HepG2 (cell line): ENCODE results near the gene CAPZB. TPM values are rescaled to one million over a fixed set of nuclear protein-coding genes. Genes with fewer than 3 reads are reported as not detected.

Experiments used
- ARNT ChIP-seq: fragments of 450-650 bp; IDR thresholded peaks from 2 replicates; pipeline ENCODE4 v1.6.1; 2017
- CBX5 ChIP-seq: sonication (generic); formaldehyde crosslinking; IDR thresholded peaks from 2 replicates; pipeline ENCODE4 v1.4.0; 2020; ENCODE audit warnings: missing genetic modification reagents, borderline replicate concordance
- DMAP1 ChIP-seq: IDR thresholded peaks from 2 replicates; pipeline ENCODE4 v1.6.1; 2016
- DNMT3B ChIP-seq: conservative IDR thresholded peaks from 2 replicates; pipeline ENCODE4 v1.6.1; 2016; ENCODE audit warnings: missing biosample characterization, control low read depth
- FOXA3 ChIP-seq: IDR thresholded peaks from 2 replicates; pipeline ENCODE4 v1.6.1; 2016; ENCODE audit warnings: missing genetic modification reagents, missing compliant biosample characterization
- MEF2D ChIP-seq: sonication (generic); formaldehyde crosslinking; IDR thresholded peaks from 2 replicates; pipeline ENCODE4 v1.5.1; 2020; ENCODE audit warnings: mild to moderate bottlenecking, missing genetic modification reagents
- NCOA2 ChIP-seq: sonication (generic); formaldehyde crosslinking; IDR thresholded peaks from 2 replicates; pipeline ENCODE4 v1.8.0; 2022; ENCODE audit warnings: inconsistent platforms
- NFKBIZ ChIP-seq: IDR thresholded peaks from 2 replicates; pipeline ENCODE4 v1.6.1; 2018; ENCODE audit warnings: missing genetic modification reagents, missing compliant biosample characterization
- RERE ChIP-seq: IDR thresholded peaks from 2 replicates; pipeline ENCODE4 v1.6.1; 2016; ENCODE audit warnings: low read depth, missing genetic modification reagents, missing compliant biosample characterization
- SKI ChIP-seq: fragments of 450-650 bp; IDR thresholded peaks from one replicate; pipeline ENCODE4 v1.6.1; 2018; ENCODE audit warnings: mild to moderate bottlenecking; ENCODE audit not compliant: partially characterized antibody
- TAF15 ChIP-seq: fragments of 200-400 bp; formaldehyde crosslinking; IDR thresholded peaks from one replicate; pipeline ENCODE4 v1.6.1; 2018; ENCODE audit warnings: mild to moderate bottlenecking, low read depth, low read length; ENCODE audit not compliant: poor library complexity, severe bottlenecking
- TBL1XR1 ChIP-seq: fragments of 150-350 bp; IDR thresholded peaks from 2 replicates; pipeline ENCODE4 v1.6.1; 2014; ENCODE audit warnings: borderline replicate concordance, low read length; ENCODE audit not compliant: partially characterized antibody
- ZBTB38 ChIP-seq: sonication (generic); formaldehyde crosslinking; IDR thresholded peaks from 2 replicates; pipeline ENCODE4 v1.5.1; 2020; ENCODE audit warnings: mild to moderate bottlenecking, missing genetic modification reagents
- ZFP91 ChIP-seq: sonication (generic); formaldehyde crosslinking; IDR thresholded peaks from 2 replicates; pipeline ENCODE4 v1.9.0; 2022; ENCODE audit warnings: missing genetic modification reagents, mild to moderate bottlenecking, borderline replicate concordance
- ZNF607 ChIP-seq: sonication (generic); formaldehyde crosslinking; IDR thresholded peaks from 2 replicates; pipeline ENCODE4 v1.5.1; 2020; ENCODE audit warnings: missing genetic modification reagents, mild to moderate bottlenecking, borderline replicate concordance
- ZNF614 ChIP-seq: IDR thresholded peaks from 2 replicates; pipeline ENCODE4 v1.6.1; 2018; ENCODE audit warnings: missing biosample characterization, missing genetic modification reagents, inconsistent platforms, borderline replicate concordance
- ZSCAN30 ChIP-seq: sonication (generic); formaldehyde crosslinking; IDR thresholded peaks from 2 replicates; pipeline ENCODE4 v1.5.0; 2020; ENCODE audit warnings: mild to moderate bottlenecking, missing genetic modification reagents
- polyA plus RNA-seq, 8 experiments: library from polyadenylated mRNA; depleted of rRNA in 3 of 8; stranded (reverse) in 7 of 8; unstranded in 1 of 8; fragments of >200 nt; fragmentation: Illumina TruSeq in 4 of 8; extraction: Trizol in 4 of 8; gene quantifications; 2 replicates each; pipeline versions ENCODE4 v1.2.1 to v1.2.3, GENCODE V29; 2011 to 2016; ENCODE audit warnings: low read depth in 4 of 8, missing spikeins in 1 of 8, mixed read lengths in 1 of 8; ENCODE audit not compliant: insufficient read depth in 1 of 8
- total RNA-seq, 5 experiments: library from RNA; depleted of rRNA; stranded (reverse); fragments of >200 nt; fragmentation: Illumina TruSeq; extraction: Trizol; gene quantifications; 2 replicates each; pipeline ENCODE4 v1.2.3, GENCODE V29; 2016; ENCODE audit warnings: low read depth in 1 of 5
- TF ChIP-seq, protein P1 (sequence below): sonication (generic); formaldehyde crosslinking; IDR thresholded peaks from 2 replicates; pipeline ENCODE4 v1.5.0; 2020; ENCODE audit warnings: mild to moderate bottlenecking, missing genetic modification reagents, borderline replicate concordance

Gene CAPZB
- total and polyA plus RNA-seq, 2 of the 13 experiments (the other 11 are each of a cell fraction or from before 2014, with no cell fraction given), result 58.9 to 76.9 TPM

- TF ChIP-seq, protein P1, sequence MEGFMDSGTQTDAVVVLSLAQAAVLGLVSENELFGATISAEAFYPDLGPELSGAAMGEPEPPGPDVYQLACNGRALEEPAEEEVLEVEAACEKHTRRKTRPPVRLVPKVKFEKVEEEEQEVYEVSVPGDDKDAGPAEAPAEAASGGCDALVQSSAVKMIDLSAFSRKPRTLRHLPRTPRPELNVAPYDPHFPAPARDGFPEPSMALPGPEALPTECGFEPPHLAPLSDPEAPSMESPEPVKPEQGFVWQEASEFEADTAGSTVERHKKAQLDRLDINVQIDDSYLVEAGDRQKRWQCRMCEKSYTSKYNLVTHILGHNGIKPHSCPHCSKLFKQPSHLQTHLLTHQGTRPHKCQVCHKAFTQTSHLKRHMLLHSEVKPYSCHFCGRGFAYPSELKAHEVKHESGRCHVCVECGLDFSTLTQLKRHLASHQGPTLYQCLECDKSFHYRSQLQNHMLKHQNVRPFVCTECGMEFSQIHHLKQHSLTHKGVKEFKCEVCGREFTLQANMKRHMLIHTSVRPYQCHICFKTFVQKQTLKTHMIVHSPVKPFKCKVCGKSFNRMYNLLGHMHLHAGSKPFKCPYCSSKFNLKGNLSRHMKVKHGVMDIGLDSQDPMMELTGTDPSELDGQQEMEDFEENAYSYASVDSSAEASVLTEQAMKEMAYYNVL, result peak; percentile 93; the same call in 1 of the 2 replicates
- peak; percentile 17; the same call in 1 of the 2 replicates for TF ChIP-seq ZBTB38
- TF ChIP-seq TAF15, result no peak
- peak; percentile 88 for TF ChIP-seq FOXA3 (CRISPR knock-in tag)
- 0 out of 2 replicates have a peak, but pooled peaks have one; percentile 56 for TF ChIP-seq MEF2D (CRISPR knock-in tag)
- 0 out of 2 replicates have a peak, but pooled peaks have one; percentile 50 for TF ChIP-seq CBX5
- peak; percentile 57; the same call in 1 of the 2 replicates for TF ChIP-seq DMAP1 (CRISPR knock-in tag)
- no peak for TF ChIP-seq ARNT
- no peak for TF ChIP-seq ZSCAN30
- TF ChIP-seq TBL1XR1, result no peak
- no peak; the same call in 1 of the 2 replicates for TF ChIP-seq NFKBIZ (CRISPR knock-in tag)
- TF ChIP-seq ZNF614 (CRISPR knock-in tag), result peak; percentile 85; the same call in 1 of the 2 replicates
- TF ChIP-seq RERE, result peak; percentile 65; the same call in 1 of the 2 replicates
- TF ChIP-seq NCOA2 (CRISPR knock-in tag), result peak; percentile 84
- TF ChIP-seq ZFP91, result no peak
- peak; percentile 31; the same call in 1 of the 2 replicates for TF ChIP-seq ZNF607
- TF ChIP-seq SKI, result peak; percentile 90
- TF ChIP-seq DNMT3B, result 0 out of 2 replicates have a peak, but pooled peaks have one; percentile 18
Measured at GRCh38 chr1:19436716-19437476, 48.4 kb downstream of the CAPZB start (continued).
